Measurements from ENCODE around the gene CD300LD. TPM values are rescaled to one million over a fixed set of nuclear protein-coding genes. Genes with fewer than 3 reads are reported as not detected.

CD300LD gene
- total RNA-seq, 2 experiments from 2014 or later = not detected

- no peaks in the 10 kb centered on the region for H3K4me1 ChIP-seq (ENCODE audit: insufficient read depth, low read length, poor library complexity, severe bottlenecking)
These were observed 48.7 kb downstream of the CD300LD start for GRCh38 chr17:74543406-74543805.

GRCh38 chr17:74542727-74543383, 49.2 kb downstream of the CD300LD start:
- H3K27ac ChIP-seq (ENCODE audit: low read depth, low read length, poor library complexity, severe bottlenecking) = no peak overlapping the region
- intact Hi-C loops (cut with micrococcal nuclease; ENCODE audit: unreplicated experiment) = no loop called here
- ChIA-PET POLR2A (no interaction called here), CTCF (ENCODE audit: unreplicated experiment) (no interaction called here)
- BruUV-seq (replicated peaks) = no TSS peak
- H3K4me1 ChIP-seq (ENCODE audit: insufficient read depth, low read length, poor library complexity, severe bottlenecking) = no peaks in the 10 kb centered on the region
- H3K9me3 ChIP-seq (ENCODE audit: low read length) = no peaks in the 10 kb centered on the region
- H3K4me2 ChIP-seq (ENCODE audit: low read length) = no peak overlapping the region
- no peak overlapping the region for H2AFZ ChIP-seq (ENCODE audit: low read length)
- no peaks in the 10 kb centered on the region for H4K20me1 ChIP-seq (ENCODE audit: insufficient read depth, low read length)
- no peak for DNase-seq (ENCODE audit: low spot score)
- no peaks in the 10 kb centered on the region for H3K79me2 ChIP-seq (ENCODE audit: insufficient read depth, low read depth, low read length)
- no peaks in the 10 kb centered on the region for H3K36me3 ChIP-seq (ENCODE audit: insufficient read depth, low read length)
- no peak for TF ChIP-seq EZH2phosphoT487 (IDR thresholded peaks at IDR 0.05; ENCODE audit: borderline replicate concordance, low read depth, low read length)
- TF ChIP-seq CTCF (conservative IDR thresholded peaks at IDR 0.05; ENCODE audit: low read length) = no peak
- no peaks in the 10 kb centered on the region for H3K9me2 ChIP-seq (ENCODE audit: insufficient read depth, low read length)
- no peak overlapping the region for H3K4me3 ChIP-seq (ENCODE audit: low read depth, low read length, poor library complexity, severe bottlenecking)

More at GRCh38 chr17:74543406-74543805, 48.7 kb downstream of the CD300LD start:
- intact Hi-C loops (cut with micrococcal nuclease; ENCODE audit: unreplicated experiment) = no loop called here
- Histone ChIP-seq H3K4me2 (ENCODE audit: low read length) (no peak overlapping the region), H3K9me2 (ENCODE audit: insufficient read depth, low read length) (no peaks in the 10 kb centered on the region), H3K36me3 (ENCODE audit: insufficient read depth, low read length) (no peaks in the 10 kb centered on the region), H3K27ac (ENCODE audit: low read depth, low read length, poor library complexity, severe bottlenecking) (no peak overlapping the region), H4K20me1 (ENCODE audit: insufficient read depth, low read length) (no peaks in the 10 kb centered on the region), H2AFZ (ENCODE audit: low read length) (no peak overlapping the region), H3K79me2 (ENCODE audit: insufficient read depth, low read depth, low read length) (no peaks in the 10 kb centered on the region), H3K4me3 (ENCODE audit: low read depth, low read length, poor library complexity, severe bottlenecking) (no peak overlapping the region), H3K9me3 (ENCODE audit: low read length) (no peaks in the 10 kb centered on the region)
- ChIA-PET POLR2A (no interaction called here), CTCF (ENCODE audit: unreplicated experiment) (no interaction called here)
- no TSS peak for BruUV-seq (replicated peaks)
- no peak for DNase-seq (ENCODE audit: low spot score)
- TF ChIP-seq EZH2phosphoT487 (IDR thresholded peaks at IDR 0.05; ENCODE audit: borderline replicate concordance, low read depth, low read length) (no peak), CTCF (conservative IDR thresholded peaks at IDR 0.05; ENCODE audit: low read length) (no peak)

GRCh38 chr17:74542166-74542565, 49.9 kb downstream of the CD300LD start:
- no peak overlapping the region for H2AFZ ChIP-seq (ENCODE audit: low read length)
- no peak for DNase-seq (ENCODE audit: low spot score)
- no TSS peak for BruUV-seq (replicated peaks)
- TF ChIP-seq CTCF (conservative IDR thresholded peaks at IDR 0.05; ENCODE audit: low read length) = no peak
- no peak for TF ChIP-seq EZH2phosphoT487 (IDR thresholded peaks at IDR 0.05; ENCODE audit: borderline replicate concordance, low read depth, low read length)
- CTCF ChIA-PET (ENCODE audit: unreplicated experiment) = no interaction called here
- no peak overlapping the region for H3K27ac ChIP-seq (ENCODE audit: low read depth, low read length, poor library complexity, severe bottlenecking)
- no peaks in the 10 kb centered on the region for H3K9me3 ChIP-seq (ENCODE audit: low read length)
- no peaks in the 10 kb centered on the region for H3K4me1 ChIP-seq (ENCODE audit: insufficient read depth, low read length, poor library complexity, severe bottlenecking)
- POLR2A ChIA-PET = no interaction called here
- intact Hi-C loops (cut with micrococcal nuclease; ENCODE audit: unreplicated experiment) = no loop called here
- no peak overlapping the region for H3K4me3 ChIP-seq (ENCODE audit: low read depth, low read length, poor library complexity, severe bottlenecking)
- no peaks in the 10 kb centered on the region for H3K79me2 ChIP-seq (ENCODE audit: insufficient read depth, low read depth, low read length)
- H3K36me3 ChIP-seq (ENCODE audit: insufficient read depth, low read length) = no peaks in the 10 kb centered on the region
- no peaks in the 10 kb centered on the region for H3K9me2 ChIP-seq (ENCODE audit: insufficient read depth, low read length)
- no peaks in the 10 kb centered on the region for H4K20me1 ChIP-seq (ENCODE audit: insufficient read depth, low read length)
- no peak overlapping the region for H3K4me2 ChIP-seq (ENCODE audit: low read length)

Measured in OCI-LY7 (cell line).